ENCODE measurements around the gene SMPD4. TPM values are rescaled to one million over a fixed set of nuclear protein-coding genes. Genes with fewer than 3 reads are reported as not detected.

The SMPD4 gene
- total RNA-seq (2011; cell fraction: chromatin; rRNA removed; ENCODE audit: low replicate concordance), result 91.3 and 261 TPM in 2 replicates
- total RNA-seq (2011; cell fraction: nucleolus; rRNA removed), result 155 and 168 TPM in 2 replicates
- 102 and 110 TPM in 2 replicates for total RNA-seq (2011; cell fraction: nucleoplasm; rRNA removed)
- 46.6 and 61.6 TPM in 2 replicates for total RNA-seq (2014; rRNA removed)
- total RNA-seq (2014; rRNA removed; fragmentation: Illumina TruSeq; extraction: Trizol), result 25.7 and 26.0 TPM in 2 replicates
- total RNA-seq (2015; rRNA removed; fragmentation: Illumina TruSeq; extraction: Trizol), result 35.7 and 39.6 TPM in 2 replicates
- 108 and 123 TPM in 2 replicates for total RNA-seq (2021)
- polyA plus RNA-seq (2011; rRNA removed), result 33.4 and 80.6 TPM in 2 replicates
- polyA plus RNA-seq (2011; cell fraction: cytosol; rRNA removed), result 38.3 and 60.1 TPM in 2 replicates
- 258 and 368 TPM in 2 replicates for polyA plus RNA-seq (2011; cell fraction: nucleus; rRNA removed)
- 62.6 and 64.0 TPM in 2 replicates for polyA plus RNA-seq (2012)
- 79.3 and 102 TPM in 2 replicates for polyA plus RNA-seq (2014; fragmentation: Illumina TruSeq; extraction: Trizol)
- 1 to 10 TPM; 7.5 to 8.8 TPM for polyA plus RNA-seq (2014; fragmentation: Nextera tagmentation; extraction: Ambion mirVana)
- 65.1 and 71.4 TPM in 2 replicates for polyA plus RNA-seq (2014; rRNA removed)
- 26.6 and 35.5 TPM in 2 replicates for polyA minus RNA-seq (2011; rRNA and poly(A)+ RNA removed)
- 63.5 and 85.1 TPM in 2 replicates for polyA minus RNA-seq (2011; cell fraction: cytosol; rRNA and poly(A)+ RNA removed)
- polyA minus RNA-seq (2011; cell fraction: nucleus; rRNA and poly(A)+ RNA removed), result 80.4 and 94.5 TPM in 2 replicates
- percentile 85 among the genes with signal in this experiment for Bru-seq, nascent RNA
- percentile 86 among the genes with signal in this experiment for BruChase-seq, experiment 1, labeled RNA remaining after a 2-hour chase
- percentile 89 among the genes with signal in this experiment for BruChase-seq, experiment 2, labeled RNA remaining after a 6-hour chase
- long read RNA-seq, experiment 1, full-length matches to known transcripts, result 29 of 346 reads
- long read RNA-seq, experiment 1, partial matches to known transcripts, result 232 of 346 reads
- long read RNA-seq, experiment 1, other reads (novel, unspliced or antisense), result 85 of 346 reads
- long read RNA-seq, experiment 2, full-length matches to known transcripts, result 49 of 127 reads
- long read RNA-seq, experiment 2, partial matches to known transcripts, result 33 of 127 reads
- long read RNA-seq, experiment 2, other reads (novel, unspliced or antisense), result 45 of 127 reads
- long read RNA-seq, experiment 3, full-length matches to known transcripts, result 19 of 41 reads
- long read RNA-seq, experiment 3, partial matches to known transcripts, result 12 of 41 reads
- long read RNA-seq, experiment 3, other reads (novel, unspliced or antisense), result 10 of 41 reads

GRCh38 chr2:130181325-130181879, at the start of gene SMPD4:
Gene SMPD4 (minus strand): TSS chr2:130181602. CDS start chr2:130176592, 5,010 bp downstream.
- intact Hi-C loops (cut with micrococcal nuclease) (loop anchor here (5.0 to 10.0 kb wide), 2 partner anchors 161 to 1303 kb away; partner anchors contain the start of gene IMP4), in situ Hi-C loops (cut with MboI) (loop anchor here (5.0 kb wide), 1 partner anchor 156 kb away; no protein-coding TSS in a partner anchor)
- H4K20me1 ChIP-seq (replicated peaks; ENCODE audit: control insufficient read depth, insufficient read depth, low read length), result no peaks in the 10 kb centered on the region; the same call in 1 of the 2 replicates
- ChIA-PET POLR2A (interaction anchor here (0.5 to 1.9 kb wide), 10 partner anchors 11 to 992 kb away, joined by 3 to 9 read pairs (median 3); partner anchors contain the start of gene IMP4), CTCF (ENCODE audit: low intra/inter-chr PET ratio) (interaction anchor here (1.7 kb wide), 1 partner anchor 151 kb away, joined by 6 read pairs; no protein-coding TSS in a partner anchor)
- FAIRE-seq (peak; percentile 95), ATAC-seq (peak; percentile 77), DNase-seq (ENCODE audit: extremely low read depth in 1 of 4, low spot score in 3 of 4) (peak; percentile 73 to 97 (median 83))
- no peaks in the 10 kb centered on the region for H3K9me3 ChIP-seq (replicated peaks; ENCODE audit: control insufficient read depth, insufficient read depth, low read depth, low read length)
- peak within 1 kb of the TSS; percentile 100 for H3K4me3 ChIP-seq
- H3K4me1 ChIP-seq (replicated peaks in 1 of 2; ENCODE audit: control insufficient read depth in 2 of 2, insufficient read depth in 2 of 2, low read length in 2 of 2), result peaks cover 7 to 45% of the 10 kb centered on the region in 2 experiments; a peak in 4 of 5 replicates
- peak within 1 kb of the TSS; percentile 94 for H2AFZ ChIP-seq (ENCODE audit: low read depth, low read length)
- no peaks in the 10 kb centered on the region for H3K27me3 ChIP-seq (ENCODE audit: control insufficient read depth in 2 of 2, insufficient read depth in 2 of 2, low read length in 2 of 2)
- H3K36me3 ChIP-seq (ENCODE audit: control insufficient read depth, insufficient read depth, low read length), result peaks cover 44% of the 10 kb centered on the region; the same call in 2 of the 3 replicates
- peak within 1 kb of the TSS; percentile 98 for H3K4me2 ChIP-seq (ENCODE audit: insufficient read depth, low read length)
- H3K79me2 ChIP-seq (ENCODE audit: control insufficient read depth, insufficient read depth, low read length), result peaks cover 79% of the 10 kb centered on the region
- BruUV-seq (replicated peaks), result no TSS peak
- 0% methylated on average over 42 of the region's 55 CpGs for WGBS (ENCODE audit: insufficient coverage, low coverage, missing lambda C conversion rate)
- peak within 1 kb of the TSS; percentile 97 for H3K27ac ChIP-seq (ENCODE audit: extremely low read depth, low read depth, low read length)
- H3K9ac ChIP-seq (ENCODE audit: insufficient read depth in 1 of 2, low read depth in 2 of 2, low read length in 2 of 2), result peak within 1 kb of the TSS; percentile 95 to 99
- no peaks in the 10 kb centered on the region for H3K9me1 ChIP-seq (ENCODE audit: control insufficient read depth, insufficient read depth, low read length)
- no peak for TF ChIP-seq NFATC3 (IDR thresholded peaks at IDR 0.05)
- peak; percentile 96 for TF ChIP-seq EP400 (IDR thresholded peaks at IDR 0.05)
- TF ChIP-seq SP1 (CRISPR knock-in tag; IDR thresholded peaks at IDR 0.05), result peak; percentile 97
- TF ChIP-seq MXI1 (IDR thresholded peaks at IDR 0.05; ENCODE audit: low read depth, low read length), result peak; percentile 43; the same call in 1 of the 2 replicates
- TF ChIP-seq TFAM (CRISPR knock-in tag; conservative IDR thresholded peaks at IDR 0.05), result no peak
- no peak for TF ChIP-seq SNIP1 (IDR thresholded peaks at IDR 0.05; ENCODE audit: low read depth)
